Frontal cortex (tissue), 4 donors: ENCODE results near the gene ENC1. TPM values are rescaled to one million over a fixed set of nuclear protein-coding genes. Genes with fewer than 3 reads are reported as not detected.

Experiments used
- DNase-seq, 2 donors: peaks; one replicate each; pipeline ENCODE4 v3.0.0; 2012; ENCODE audit warnings: low spot score in 2 of 2
- FAIRE-seq: peaks from 2 replicates; lab custom pipeline; 2012; peaks lifted over from hg19 to GRCh38; lab: Jason Lieb, UNC
- total RNA-seq: library from RNA; depleted of rRNA; stranded (reverse); fragments of >200 nt; gene quantifications from one replicate; pipeline ENCODE4 v1.2.3, GENCODE V29; 2014
- donor health status: control.
- donor health status: control.
- donor health status: control.

The ENC1 gene
- total RNA-seq, 1 donor from 2014 or later: 1,653 TPM

DNA sequence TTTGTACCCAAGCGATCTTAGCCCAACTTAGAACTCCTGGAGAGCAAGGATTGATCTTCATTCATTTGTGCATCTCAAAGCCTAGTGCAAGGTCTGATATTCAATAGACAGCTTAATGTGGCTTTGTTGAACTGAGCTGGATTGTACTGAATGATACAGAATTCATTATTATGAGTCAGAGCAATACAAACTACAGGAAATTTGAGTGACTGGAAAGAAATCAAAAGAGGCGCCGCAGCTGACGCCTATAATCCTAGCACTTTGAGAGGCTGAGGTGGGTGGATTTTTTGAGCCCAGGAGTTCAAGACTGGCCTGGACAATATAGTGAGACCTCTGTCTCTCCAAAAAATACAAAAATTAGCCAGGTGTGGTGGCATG is 58.6 kb downstream of the ENC1 start:
- FAIRE-seq (no peak), DNase-seq (no peak)

DNA sequence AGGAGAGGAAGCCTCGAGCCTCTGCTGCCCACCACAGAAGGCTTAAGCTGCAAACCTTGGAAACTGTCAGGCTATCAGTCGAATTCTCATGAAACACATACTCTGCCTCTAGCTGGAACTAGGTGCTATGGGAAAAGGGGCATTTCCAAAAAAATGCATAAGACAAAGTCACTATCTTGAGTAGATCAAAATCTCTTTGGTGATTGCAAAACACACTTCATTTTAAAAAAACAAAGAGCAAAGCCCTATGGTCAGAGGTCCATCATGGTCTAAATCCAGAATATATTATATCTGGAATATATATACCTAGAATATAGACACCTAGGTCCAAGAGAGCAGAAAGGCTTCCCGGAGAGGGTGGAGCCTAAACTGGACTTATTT is 59.8 kb downstream of the ENC1 start:
- FAIRE-seq: no peak
- no peak for DNase-seq

DNA sequence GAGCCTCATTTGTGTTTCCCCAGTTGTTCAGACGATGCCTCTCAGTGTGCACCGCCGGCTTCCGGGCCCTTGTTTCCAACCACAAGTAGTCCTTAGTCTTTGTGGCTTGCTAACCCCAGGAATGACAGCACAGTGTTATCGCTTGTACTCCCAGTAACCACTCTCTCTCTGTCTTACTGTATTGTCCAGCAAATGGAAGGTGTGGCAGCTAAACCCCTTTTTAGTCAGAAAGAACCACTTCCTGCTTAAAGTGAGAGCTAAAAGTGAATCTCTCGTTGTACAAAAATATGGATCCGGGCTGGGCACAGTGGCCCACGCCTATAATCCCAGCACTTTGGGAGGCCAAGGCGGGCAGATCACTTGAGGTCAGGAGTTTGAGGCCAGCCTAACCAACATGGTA is 61.3 kb downstream of the ENC1 start:
- DNase-seq (no peak), FAIRE-seq (no peak)

DNA sequence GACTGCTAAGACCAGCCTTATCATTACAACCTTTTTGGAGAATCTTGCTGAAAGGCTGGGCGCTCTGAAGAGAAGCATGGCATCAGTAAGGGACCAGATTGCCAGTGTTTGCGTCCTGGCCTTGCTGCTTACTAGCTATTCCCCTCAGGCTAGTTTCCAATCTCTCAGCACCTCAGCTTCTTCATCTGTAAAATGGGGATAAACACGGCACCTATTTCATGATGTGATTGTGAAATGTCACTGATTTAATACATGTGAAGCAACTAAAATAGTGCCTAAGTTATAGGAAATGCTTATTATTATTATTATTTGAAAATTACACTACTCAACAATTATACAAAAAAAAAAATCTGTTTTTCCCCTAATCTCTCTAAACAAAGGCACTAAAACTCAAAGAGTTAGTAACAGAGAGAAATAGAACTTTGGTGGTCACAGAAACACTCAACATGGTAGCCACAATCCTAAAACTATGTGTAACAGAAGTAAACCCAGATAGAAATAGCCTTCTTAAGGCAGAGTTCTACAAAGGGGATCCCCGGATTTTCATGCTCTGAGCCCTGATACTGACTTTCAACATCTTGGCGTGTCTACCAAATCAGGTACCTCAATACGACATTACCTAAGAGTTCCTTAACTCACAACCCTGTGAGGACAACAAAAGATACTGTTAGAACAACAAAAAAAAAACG is 62.0 kb downstream of the ENC1 start:
- DNase-seq (no peak), FAIRE-seq (no peak)

Other genes with a start within 250 kb of the ENC1 start
- 29.8 TPM for gene HEXB, start 44.5 kb upstream of the ENC1 start, total RNA-seq
- gene GFM2, start 126.4 kb upstream of the ENC1 start, total RNA-seq: 66.4 TPM
- 72.2 TPM for gene NSA2, start 126.5 kb upstream of the ENC1 start, total RNA-seq
- 75.4 TPM for gene FAM169A, start 225.7 kb upstream of the ENC1 start, total RNA-seq